HG03342 (cell line): ENCODE results near the gene KIAA1210.
A peak's percentile ranks its signal among the peaks of the same experiment; 100 is the strongest.

Experiments
- ATAC-seq: cut with Tn5 transposase; IDR thresholded peaks from one replicate; pipeline ENCODE4 v1.9.1; 2021; ENCODE audit warnings: mild to moderate bottlenecking, moderate library complexity; ENCODE audit not compliant: unreplicated experiment

KIAA1210 gene

DNA sequence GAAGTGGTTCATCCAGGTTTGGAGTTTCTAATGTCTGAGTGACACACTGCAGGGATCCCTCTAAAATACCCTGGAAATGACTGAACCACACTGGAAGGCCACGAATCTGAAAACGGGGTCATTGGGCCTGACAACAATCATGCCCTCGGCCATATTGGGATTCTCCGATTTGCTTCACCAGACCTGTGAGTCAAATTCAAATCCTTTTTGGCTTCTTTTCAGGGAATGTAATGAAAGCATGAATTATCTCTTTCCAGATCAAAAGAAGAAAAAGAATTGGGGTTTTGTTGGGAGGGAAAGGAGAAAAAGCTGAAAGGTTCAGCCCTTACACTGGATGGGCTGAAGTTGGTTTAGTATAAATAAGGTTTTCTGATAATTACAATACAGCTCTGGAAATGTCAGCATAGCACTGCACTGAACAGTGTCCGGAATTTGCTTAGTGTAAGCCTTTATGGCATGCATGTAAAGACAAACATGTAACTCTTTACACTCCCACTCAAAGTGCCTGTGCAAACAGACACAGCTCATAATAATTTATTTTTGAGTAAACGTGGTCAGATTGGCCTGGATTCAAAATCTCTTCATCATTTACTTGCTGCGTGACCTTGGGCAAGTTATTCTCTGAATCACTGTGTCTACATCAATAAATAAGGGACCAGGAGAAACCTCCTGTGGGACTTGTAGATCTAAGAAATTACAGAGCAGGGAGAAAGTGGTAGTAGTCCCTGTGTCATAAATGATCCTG, 33.4 kb downstream of the KIAA1210 start:
- no peak for ATAC-seq

DNA sequence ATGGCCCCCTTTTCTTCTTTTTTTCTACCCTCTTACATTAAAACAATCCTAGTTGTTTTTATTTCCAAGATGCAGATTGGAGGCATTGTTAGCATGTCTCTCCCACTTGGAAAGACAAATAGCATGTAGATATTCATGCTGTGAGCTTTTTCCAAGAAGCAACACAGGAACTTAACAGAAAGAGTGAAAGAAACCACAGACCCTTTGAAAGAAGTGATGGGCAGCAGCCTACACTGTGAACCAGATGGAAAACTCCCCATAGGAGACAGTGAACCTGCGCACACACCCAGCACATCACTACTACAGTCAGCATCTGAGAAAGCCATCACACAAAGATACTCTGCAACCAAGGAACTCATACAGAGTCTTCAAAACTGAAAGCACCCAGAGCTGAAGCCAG, 37.0 kb downstream of the KIAA1210 start:
- ATAC-seq, result no peak

DNA sequence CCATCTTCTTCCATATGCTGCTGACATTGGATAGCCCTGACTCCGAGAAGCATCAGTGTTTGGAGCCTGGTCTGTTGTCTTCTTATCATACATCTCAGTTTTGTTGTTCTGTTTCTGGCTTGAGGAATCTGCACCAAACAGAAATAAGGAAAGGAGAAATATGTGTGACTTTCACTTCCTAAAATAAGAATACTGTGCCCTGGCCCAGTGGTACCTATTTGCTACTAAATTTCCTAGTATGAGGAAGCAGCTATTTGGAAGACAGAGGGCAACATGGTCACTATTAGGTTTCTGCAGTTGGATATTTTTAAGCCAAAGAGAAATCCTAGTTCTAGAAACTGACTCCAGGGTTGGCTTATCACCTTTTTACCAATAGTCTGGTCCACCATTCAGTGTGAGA, 38.0 kb downstream of the KIAA1210 start:
- ATAC-seq, result no peak

DNA sequence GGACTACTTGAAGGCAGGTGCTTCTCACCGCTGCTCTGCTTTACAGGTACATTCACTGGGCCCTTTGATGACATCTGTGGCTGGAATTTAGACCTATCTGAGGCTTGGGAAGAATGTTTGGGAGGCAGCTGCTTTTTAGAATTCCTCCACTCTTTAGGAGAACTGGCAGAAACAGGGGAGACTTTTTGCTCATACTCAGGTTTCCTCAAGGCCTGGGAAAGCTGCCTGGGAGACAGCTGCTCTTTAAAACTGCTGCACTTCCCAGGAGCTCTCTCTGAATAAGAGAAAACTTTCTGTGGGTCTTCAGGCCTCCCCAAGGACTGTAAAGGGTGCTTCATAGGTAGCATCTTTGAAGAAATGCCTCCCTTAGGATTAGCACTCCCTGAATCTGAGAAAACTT, 40.5 kb downstream of the KIAA1210 start:
- no peak for ATAC-seq

DNA sequence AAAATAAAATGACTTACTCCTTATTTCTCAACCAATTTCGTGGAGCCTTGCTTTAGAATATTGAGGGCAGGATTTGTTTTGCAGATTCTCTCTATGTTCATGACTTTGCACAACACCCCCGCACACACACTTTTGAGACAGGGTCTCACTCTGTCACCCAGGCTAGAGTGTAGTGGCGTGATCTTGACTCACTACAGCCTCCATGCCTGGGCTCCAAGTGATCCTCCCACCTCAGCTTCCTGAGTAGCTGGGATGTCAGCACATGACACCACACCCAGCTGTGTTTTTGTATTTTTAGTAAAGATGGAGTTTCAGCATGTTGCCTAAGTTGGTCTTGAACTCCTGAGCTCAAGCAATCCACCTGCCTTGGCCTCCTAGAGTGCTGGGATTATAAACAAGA, 42.8 kb downstream of the KIAA1210 start:
- ATAC-seq, result no peak

DNA sequence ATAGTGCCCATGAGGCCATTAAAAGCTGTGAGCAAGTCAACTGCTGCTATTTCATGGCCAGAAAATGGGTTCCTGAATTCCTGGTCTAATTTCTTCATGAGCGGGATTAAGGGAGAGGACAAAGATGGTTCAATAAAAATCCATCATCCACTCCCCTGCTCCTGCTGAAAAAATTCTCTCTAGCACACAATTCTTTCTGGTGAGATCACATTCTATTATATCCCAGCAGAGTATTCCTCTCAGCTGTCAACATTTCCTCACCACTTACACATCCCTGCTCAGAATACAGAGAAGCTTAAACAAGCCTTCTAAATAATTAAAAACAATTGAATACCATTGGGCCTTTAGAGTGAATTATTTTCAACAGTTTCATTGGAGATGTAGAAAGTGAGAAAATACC, 45.3 kb downstream of the KIAA1210 start:
- no peak for ATAC-seq

DNA sequence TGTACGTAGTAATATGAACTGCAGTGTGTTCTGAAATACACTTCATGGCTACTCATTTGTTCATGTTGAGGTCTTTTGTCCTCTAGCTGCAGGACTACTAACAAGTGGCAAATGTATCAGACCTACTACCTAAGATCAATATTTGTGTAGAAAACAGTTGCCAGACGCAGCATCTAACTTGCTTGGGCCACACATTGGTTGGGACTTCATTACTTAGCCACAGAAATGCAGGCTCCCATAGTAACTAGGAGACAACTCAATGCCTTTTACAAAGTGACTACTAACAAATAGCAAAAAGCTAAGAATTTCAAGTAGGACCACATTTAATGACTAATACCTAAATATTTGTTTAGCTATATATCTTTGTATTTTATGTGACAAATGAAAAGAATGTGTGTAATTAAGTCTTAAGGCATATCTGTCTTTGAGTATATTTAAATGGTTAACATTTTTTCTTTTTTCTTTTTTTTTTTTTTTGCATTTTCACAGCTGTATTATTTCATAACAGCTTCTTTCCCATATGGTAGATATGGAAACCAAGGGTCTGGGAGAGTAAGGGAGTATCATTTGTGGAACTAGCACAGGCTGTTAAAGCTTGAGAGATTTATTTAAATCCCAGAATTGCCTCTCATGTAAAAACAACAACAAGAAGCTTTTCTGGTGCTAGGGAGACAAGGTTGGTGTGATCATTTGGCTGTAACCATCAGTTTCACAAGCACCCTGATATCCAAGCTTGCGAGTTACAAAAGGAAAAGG, 52.2 kb downstream of the KIAA1210 start:
- ATAC-seq, result no peak

DNA sequence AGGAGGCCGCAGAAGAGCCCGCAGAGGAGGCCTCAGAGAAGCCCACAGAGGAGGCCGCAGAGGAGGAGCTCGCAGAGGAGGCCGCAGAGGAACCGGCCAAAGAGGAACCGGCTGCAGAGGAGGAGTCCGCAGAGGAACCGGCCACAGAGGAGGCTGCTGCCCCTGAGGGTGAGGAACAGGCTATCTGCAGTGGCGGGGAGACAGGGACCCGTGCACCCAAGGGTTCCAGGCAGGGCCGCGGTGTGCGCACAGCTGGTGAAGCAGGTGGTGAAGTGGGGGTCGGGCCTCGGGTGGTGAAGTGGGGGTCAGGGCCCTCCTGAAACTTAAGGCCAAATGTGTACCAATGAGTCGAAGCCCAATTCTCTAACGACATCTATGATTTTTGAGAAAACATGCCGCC, 53.7 kb downstream of the KIAA1210 start:
- no peak for ATAC-seq

DNA sequence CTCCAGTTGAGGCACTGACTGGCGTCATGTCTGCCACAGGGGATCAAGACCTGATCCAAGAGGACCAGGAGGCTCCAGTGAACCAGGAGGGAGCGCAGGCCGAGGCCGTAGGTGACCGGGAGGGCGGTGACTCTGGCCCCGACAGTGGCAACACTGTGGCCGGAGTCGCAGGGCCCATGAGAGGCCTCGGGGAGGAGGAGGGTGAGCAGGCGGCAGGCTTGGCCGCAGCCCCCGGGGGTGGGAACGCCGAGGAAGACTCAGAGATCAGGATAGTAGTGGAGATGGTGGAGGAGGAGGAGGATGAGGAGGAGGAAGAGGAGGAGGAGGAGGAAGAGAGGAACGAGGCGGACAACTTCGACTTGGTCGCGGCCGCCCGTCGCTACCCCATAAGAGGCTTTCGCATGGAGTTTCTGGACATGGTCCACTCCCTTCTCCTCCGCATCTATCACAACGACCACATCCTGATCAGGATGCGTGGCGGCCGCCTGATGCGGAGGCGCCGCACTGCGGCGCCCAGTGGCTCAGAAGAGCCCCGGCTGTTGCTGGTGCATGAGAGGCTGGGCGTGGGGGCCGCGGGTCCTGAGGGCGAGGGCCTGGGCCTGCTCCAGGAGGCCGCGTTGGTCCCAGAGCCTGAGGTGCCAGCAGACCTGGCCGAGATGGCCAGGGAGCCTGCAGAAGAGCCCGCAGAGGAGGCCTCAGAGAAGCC, 54.3 kb downstream of the KIAA1210 start:
- ATAC-seq, result no peak

DNA sequence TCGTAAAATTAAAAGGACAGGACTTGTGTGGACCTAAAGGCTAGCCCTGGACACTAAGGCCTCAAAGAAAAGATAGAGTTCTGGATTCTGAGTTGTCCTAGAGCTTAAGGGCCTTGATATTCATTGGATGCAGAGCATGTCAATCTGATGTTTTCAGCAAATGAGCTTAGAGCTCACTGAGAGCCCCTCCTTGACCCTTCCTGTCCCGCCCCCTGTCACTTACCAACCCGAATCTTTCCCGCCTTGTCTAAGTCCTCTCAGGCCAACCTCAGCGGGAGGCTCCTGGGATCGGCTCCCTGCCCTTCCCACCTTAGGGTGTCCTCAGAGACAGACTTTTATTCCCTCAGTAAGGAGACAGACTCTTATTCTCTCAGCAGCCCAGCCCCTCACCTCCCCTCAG, 54.9 kb downstream of the KIAA1210 start, which contains the start of gene CT47C1:
TSS of gene CT47C1 (plus strand) at position 250 of the 400 bp plus-strand sequence. CDS start 233 bp downstream, outside the sequence.
- ATAC-seq, result no peak

DNA sequence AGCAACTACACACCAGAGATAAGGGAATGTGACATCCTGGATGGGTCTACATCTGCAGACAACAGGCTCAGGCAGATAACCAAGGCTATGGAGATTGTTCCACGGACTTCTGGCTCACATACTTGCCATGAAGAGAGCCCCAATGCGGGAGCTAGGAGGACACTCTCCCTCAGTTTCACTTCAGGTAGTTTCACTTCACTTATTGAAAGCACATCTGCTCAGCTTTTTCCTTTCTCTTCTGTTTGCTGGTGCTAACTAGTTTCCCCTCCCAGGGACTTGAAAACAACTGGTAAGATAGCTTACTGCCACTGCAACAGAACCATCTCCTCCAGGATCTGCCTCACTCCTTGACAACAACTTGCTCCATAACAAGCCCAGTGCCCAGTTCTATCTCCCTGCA, 56.2 kb downstream of the KIAA1210 start:
- ATAC-seq, result peak; percentile 80

DNA sequence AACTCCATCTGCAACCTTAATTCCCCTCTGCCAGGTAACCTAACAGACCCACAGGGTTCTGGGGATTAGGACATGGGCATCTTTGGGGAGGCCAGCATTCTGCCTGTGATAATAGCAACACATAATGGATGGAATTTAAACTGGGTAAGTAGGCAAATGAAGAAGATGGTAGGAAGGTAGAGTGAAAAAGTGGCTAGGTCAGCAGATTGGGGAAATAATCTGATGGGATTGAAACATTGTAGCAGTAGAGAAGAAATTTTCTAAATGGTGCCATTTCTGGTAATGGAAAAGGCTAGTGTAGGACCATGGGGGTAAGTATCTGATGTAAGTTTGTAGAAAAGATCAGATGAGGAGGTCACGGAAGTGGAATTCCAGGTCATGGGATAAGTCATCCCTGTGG, 57.9 kb downstream of the KIAA1210 start:
- ATAC-seq, result no peak

DNA sequence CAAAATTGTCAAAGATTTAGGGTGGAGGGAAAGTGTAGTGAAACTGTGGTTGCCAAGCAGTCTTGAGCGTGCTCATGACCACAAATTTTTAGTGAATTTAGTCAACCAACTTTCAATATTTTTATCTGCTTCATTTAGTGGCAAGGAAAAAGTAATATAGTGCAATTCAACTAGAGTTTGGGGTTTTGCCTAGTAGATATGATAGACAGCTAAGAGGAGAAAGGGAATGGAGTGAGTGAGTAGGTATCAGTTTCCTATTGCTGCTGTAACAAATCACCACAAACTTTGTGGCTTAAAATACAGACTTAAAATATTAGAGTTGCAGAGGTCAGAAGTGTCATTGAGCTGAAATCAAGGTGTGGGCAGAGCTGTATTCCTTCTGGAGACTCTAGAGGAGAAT, 58.5 kb downstream of the KIAA1210 start:
- no peak for ATAC-seq

DNA sequence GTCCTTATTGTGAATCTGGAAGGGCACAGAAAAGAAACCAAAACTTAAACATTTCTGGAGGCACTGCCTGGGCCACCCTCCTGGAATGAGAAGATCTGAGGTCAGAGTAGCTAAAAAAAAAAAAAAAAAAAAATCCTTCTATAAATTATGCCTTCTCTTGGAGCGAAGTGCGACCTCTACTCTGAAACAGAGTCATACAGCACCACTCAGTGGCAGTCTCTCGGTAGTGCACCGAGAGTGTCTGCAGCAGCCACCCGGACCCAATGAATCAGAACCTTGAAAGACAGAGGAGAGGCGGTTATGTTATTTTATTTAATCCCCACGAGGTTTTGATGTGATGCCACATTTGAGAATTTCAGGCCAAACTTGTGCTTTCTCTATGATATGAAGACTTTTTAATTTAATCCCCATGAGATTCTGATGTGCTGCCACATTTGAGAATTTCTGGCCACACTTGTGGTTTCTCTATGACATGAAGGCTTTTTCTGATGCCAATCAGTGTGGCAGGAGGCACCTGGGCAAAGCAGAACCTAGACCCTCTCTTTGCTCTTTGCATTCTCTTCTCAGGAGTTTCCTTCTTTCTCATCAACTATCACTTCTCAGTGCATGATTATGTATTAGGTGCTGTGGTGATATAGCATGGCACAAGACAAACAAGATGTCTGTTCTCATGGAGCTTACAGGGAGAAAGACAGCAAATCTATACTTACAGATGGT, 60.4 kb downstream of the KIAA1210 start:
- no peak for ATAC-seq

DNA sequence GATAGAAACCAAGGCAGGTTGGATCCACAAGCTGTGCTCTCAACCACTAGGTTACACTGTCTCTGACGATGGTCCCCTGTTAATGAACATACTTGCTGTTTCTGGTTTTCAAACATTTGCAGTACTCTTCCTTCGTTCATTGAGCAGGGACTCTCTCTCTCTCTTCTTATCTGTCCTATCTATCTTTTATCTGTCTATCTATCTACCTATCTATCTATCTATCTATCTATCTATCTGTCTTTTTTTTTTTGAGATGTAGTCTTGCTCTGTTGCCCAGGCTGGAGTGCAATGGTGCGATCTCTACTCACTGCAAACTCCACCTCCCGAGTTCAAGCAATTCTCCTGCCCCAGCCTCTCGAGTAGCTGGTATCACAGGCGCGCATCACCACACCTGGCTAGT, 64.2 kb downstream of the KIAA1210 start:
- no peak for ATAC-seq

DNA sequence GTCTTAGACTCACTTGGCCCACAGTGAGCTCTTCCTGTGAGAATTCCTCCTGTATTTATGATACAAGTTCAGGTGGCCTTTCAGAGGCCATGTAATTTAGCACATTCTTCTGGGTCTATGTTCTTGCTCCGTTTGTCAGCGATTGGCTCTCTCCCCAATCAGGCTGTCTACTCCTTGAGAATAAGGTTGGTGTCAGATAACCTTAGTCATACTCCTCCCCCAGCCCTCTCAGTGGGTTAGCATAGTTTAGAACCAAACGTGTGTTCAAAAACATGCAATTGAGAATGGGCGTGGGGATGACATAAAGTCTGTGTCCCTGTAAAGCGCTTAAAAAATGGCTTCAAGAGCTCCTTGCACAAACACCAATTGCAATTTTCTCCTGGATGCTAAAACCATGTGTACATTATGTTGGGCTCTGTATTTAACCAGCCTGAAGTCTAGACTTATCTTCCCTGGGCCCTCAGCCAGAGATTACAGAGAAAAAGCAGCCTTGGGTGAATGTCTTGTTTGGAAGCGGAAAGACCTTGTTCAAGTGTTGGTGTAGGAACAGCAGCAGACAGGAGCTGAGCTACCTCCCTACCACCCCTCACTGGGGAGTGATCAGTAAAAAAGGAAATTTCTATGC, 64.8 kb downstream of the KIAA1210 start:
- no peak for ATAC-seq

DNA sequence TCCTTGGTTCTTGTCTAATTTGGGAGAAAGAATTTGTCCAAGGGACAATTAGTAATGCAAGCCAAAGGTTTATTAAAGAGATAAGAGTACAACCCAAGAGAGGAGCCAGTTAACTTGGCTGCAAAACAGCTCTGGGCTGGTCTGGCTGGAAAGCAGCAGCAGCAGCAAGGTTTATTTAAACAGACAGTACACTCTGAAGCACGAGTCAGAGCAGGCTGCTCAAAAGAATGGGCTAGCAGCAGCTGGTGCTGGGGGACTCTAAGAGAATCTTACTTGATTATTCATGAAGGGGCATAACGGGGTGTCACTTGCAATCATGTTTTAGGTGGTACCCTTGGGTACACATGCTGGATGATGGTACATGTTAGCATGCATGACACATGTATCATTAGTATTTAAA, 71.9 kb downstream of the KIAA1210 start:
- no peak for ATAC-seq

DNA sequence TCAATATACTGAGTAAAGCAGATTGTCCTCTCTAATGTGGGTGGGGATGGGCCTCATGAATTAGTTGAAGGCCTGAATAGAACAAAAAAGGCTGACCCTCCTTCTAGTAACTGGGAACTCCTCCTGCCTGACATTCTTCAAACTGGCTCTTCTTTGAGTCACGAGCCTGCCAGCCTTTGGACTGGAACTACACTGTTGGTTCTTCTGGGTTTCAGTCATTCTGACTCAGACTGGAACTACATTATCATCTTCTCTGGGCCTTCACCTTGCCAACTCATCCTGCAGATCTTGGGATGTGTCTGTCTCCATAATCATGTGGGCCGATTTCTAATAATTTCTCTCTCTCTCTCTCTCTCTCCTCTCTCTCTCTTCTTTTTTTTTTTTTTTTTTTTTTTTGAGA, 81.7 kb downstream of the KIAA1210 start:
- ATAC-seq, result no peak

DNA sequence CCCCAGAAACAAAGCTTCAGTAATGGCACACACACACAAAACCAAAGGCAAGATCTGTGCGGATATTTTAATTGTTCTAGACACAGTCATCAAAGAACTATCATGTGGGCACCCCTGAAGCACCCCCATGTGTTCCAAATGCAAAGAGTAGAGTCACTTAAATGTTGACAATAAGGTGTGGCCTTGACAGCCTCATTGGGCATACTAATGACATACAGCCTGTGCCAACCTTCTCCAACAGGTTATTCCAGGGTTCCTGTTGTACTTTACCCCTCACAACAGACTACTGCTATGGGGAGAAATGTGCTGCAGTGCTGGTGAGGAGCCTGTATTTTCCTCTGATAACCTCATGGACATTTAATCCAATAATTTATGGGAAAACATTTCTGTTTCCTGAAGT, 84.6 kb downstream of the KIAA1210 start:
- no peak for ATAC-seq

DNA sequence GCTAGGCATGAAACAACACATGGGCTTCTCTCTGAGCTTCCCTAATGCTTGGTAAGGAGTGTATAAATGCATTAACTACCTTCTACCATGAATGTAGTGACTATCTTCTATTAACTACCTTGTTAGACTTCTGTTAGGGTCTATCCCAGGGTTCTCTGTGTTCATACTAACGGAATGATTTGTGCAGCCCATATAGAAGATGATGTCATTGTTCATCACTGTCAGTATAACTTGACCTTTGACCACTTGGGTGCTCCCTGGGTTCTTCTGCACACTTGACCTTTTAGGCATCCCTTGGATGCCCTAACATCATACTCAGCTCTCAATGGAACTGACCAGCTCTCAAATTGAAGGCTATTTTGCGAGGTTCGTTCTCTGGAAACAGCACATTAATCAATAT, 85.6 kb downstream of the KIAA1210 start:
- ATAC-seq, result no peak

DNA sequence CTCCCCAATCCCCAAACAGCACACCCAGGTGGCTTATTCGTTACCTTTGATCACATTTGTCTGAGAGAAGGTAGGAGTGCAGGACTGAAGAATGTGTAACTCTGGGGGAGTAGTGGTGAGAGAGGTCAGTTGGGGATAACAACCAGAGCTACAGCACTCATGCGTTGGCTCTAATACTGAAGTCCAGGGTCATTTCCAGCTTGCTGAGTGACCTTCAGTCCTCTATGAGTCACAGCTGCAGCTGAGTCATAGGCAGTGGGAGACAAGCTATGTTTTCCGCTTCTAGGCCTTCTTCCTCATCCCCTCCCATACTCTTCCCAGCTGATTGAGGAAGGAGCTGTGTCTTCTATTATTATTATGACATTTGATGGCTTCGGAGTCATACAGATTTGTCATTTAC, 86.4 kb downstream of the KIAA1210 start:
- ATAC-seq, result no peak
